ENCODE measurements around the gene RBM15.

RBM15 gene, protein sequence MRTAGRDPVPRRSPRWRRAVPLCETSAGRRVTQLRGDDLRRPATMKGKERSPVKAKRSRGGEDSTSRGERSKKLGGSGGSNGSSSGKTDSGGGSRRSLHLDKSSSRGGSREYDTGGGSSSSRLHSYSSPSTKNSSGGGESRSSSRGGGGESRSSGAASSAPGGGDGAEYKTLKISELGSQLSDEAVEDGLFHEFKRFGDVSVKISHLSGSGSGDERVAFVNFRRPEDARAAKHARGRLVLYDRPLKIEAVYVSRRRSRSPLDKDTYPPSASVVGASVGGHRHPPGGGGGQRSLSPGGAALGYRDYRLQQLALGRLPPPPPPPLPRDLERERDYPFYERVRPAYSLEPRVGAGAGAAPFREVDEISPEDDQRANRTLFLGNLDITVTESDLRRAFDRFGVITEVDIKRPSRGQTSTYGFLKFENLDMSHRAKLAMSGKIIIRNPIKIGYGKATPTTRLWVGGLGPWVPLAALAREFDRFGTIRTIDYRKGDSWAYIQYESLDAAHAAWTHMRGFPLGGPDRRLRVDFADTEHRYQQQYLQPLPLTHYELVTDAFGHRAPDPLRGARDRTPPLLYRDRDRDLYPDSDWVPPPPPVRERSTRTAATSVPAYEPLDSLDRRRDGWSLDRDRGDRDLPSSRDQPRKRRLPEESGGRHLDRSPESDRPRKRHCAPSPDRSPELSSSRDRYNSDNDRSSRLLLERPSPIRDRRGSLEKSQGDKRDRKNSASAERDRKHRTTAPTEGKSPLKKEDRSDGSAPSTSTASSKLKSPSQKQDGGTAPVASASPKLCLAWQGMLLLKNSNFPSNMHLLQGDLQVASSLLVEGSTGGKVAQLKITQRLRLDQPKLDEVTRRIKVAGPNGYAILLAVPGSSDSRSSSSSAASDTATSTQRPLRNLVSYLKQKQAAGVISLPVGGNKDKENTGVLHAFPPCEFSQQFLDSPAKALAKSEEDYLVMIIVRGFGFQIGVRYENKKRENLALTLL

DNA sequence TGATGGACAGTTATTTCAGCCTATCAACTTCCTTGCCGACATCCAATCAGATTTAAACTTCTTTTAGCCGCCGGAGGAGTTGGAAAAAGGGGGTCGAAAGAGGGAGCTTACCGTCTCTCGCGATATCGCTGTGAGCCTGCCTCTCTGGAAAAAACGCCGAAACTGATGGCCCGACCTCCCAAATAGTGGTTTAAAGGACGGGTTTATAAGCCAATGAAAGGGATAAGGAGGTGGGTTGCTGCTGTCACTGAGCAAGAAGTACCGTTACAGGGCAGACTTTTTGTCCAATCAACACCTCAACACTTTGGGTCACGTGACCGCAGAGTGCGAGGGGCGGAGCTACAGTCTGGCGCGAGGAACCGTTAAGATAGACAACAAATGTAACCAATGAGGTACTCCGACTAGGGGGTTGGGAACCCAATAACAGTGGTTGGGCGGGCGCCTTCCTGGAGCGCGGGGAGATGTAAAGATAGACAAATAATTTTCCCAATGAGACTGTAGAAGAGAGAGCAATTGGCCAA is at the start of gene RBM15:
Gene RBM15, plus strand, starts transcription at position 492 of the 521 bp plus-strand sequence. Its CDS starts 29 bp downstream, at position 521.
- peak; percentile 100 for DNase-seq (ENCODE audit: low read depth)

DNA sequence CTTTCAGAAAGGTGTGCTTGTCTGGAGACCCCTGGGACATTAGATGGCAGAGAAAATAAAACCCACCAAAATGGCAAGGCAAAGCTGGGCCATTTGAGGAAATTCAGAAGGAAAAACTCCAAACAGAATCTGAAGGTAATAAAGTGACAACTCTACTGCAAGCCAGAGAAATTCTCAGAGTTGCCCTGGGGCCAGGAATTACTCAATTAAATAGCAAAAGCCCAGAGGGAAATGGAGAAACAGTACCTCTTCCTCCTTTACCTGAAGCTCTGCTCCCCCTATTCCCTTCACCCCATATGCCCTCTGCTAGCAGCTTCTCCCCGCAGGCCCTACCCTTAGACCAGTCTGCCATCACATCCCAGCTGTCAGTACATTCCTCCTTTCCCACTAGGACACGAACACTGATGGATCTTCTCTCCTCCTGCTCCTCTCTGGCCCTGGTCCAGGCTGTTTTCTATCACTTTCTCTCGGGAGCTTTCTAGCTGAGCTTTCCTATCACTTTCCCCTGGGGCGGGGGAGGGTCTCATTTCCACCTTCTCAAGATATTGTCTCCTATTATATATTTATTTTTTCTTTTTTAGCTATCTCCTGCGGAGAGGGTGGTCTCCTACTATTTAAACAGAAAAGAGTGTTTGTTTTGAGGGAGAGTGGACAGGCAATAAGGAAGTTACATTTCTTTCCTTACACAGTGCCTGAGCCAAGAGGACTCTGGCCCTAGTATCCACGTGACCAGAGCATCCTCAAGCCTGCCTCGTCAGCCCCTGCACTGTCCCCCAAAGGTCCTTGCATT is 47.7 kb upstream of the RBM15 start:
- DNase-seq (ENCODE audit: low read depth): no peak

DNA sequence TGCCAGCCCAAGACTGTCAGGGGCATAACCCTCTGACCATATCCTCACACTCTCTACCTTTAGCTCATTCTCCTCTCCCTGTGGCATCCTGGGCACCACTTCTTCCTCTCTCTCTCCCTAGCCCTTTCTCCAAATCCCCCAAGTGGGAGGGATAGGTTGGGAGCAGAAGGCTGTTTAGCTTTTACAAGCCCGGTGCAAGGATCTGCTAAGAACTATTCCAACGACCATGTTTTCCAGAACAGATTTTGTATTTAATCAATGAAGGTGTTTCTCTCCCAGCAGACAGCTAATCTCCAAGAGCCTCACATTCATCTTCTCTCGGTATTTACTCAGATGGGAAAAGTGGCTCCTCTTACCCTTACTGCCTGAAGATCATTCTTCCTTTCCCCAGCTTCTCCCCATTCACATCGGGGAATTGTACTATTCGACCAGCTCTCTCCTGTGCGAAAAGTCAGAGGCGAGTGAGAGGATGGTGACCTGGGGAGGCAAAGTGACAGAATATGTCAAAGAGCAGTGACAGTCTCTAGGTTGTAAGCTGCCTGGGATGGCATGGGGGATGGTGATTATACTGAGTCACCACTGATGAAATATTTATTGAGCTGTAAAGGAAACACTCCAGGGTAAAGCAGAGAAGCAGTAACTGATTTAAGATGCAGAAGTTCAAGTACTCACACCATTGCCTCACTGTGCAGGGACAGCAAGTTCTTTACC is 47.0 kb upstream of the RBM15 start:
- peak; percentile 23 for DNase-seq (ENCODE audit: low read depth)

DNA sequence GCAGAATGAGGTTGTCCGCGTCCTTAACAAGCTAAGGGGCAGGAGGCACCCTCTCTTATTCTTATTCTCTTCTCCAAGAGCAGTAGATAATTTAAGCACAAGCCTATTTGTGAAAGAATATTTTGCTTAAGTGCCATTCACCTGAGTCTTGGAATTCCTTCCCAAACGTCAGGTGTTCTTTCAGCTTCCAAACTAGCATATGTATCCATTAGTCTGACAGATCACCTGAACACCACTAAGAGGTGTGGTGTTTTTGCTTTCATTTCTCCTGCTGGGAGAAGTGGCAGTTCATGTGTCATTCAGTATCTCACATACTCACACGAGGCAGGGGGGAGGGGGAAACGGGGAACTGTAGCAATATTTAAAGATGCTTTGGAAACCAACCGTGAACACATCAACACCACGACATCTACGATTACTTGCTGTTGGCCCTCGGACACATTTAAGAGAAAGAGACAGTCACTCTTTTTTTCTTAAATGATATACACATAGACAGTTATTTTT is 45.5 kb upstream of the RBM15 start:
- no peak for DNase-seq (ENCODE audit: low read depth)

DNA sequence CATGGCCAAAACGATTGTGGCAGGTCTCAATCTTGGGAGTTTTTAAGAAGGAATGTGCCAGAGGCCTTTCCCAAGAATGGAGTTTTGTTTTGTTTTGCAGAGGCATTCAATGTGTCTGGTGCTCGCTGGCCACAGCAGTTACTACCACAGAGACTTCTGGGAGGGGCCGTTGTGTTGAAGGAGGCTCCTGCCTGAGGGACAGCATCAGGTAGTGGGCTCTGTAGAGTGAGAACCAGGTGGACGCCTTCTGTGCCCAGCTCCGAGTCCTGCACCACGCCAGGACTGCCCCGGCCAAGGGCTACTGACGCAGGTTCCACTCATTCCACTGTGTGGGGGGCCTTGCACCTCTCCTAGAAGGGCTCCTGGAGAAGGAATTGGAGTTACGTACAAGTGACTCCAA is 44.9 kb upstream of the RBM15 start:
- no peak for DNase-seq (ENCODE audit: low read depth)

DNA sequence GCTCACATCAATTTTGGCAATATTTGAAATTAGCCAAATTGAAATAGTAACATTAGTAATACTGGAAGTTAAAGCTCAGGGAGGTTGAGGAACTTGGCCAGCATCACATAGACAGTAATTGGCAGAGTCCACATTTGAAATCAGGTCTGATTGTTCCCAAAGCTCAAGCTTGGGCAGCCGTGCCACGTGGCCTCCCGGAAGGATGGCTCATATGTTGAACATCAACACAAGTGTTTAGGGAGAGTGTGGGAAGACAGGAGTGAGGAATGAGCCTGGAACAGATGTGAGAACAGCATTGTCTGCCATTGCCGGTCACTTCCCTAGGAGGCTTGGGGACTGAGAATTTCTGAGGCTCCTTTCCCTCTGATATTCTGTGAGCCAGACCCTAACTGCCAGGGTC is 40.2 kb upstream of the RBM15 start:
- DNase-seq (ENCODE audit: low read depth): no peak

DNA sequence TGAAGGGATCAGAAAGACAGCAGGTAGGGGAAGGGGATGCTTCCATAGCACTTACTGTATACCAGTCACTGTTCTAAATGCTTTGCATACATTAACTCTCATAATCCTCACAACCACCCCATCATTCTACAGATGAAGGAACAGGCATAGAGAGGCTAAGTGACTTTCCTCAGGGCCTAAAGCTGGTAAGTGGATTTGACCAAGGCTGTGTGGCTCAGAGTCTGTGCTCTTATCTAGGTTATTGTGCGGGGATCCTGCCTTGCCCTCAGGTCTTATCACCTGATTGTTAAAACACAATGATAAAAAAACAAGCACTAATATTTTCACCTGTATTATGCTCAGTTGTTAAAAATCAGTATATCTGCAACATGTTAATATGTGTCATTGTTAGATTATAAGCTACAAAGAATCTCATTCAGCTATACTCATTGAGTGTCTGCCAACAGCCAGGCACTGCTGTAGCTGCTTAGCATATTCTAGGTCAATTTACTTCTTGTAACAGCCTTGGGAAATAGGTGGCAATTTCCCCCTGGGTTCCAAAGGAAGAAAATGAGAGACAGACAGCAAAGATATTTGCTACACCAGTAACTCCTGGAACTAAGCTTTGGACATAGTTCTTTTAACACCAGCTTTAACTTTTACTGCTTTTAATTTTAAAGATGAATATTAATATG is 38.6 kb upstream of the RBM15 start:
- DNase-seq (ENCODE audit: low read depth): no peak

DNA sequence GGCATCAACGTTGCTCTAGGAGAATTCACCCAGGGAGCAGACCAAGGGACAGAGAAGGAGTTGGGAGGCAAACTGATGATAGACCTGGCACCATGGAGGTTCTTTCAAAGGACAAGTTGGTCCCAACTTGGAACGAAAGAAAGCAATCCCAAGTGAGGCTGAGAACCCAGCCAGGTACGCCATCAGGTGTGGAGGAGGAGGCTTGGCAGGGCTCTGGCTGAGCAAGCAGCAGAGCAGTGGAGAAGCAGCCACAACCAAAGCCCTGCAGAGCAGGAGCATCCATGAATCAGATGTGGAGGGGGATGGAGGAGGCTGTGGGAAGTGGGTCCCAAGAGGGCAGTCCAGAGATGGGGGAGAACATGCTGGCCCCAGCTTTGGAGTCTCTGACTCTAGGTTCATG is 36.3 kb upstream of the RBM15 start:
- no peak for DNase-seq (ENCODE audit: low read depth)

DNA sequence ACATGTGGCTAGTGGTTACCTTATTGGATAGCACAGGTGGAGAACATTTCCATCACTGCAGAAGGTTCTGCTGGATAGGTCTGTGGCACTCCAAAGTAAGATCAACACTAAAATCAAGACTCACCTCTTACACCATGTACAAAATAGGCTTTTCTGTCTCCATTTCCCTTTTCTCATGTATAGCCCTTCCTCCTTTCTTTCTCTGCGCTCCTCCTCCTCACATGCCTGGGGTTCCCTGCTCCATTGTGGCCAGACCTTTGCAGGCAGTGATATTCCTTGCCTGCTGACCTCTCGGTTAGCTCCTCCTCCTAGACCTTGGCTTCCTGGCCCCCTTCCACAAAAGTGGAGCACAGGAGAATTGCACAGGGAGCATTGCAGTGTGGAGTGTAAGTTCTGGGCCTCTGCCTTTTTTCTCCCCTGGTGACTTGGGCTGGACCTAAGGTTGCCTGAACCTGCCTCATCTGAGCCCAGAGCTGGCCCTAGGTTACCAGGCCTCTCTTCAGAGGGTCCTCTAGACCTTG is 33.2 kb upstream of the RBM15 start:
- no peak for DNase-seq (ENCODE audit: low read depth)

DNA sequence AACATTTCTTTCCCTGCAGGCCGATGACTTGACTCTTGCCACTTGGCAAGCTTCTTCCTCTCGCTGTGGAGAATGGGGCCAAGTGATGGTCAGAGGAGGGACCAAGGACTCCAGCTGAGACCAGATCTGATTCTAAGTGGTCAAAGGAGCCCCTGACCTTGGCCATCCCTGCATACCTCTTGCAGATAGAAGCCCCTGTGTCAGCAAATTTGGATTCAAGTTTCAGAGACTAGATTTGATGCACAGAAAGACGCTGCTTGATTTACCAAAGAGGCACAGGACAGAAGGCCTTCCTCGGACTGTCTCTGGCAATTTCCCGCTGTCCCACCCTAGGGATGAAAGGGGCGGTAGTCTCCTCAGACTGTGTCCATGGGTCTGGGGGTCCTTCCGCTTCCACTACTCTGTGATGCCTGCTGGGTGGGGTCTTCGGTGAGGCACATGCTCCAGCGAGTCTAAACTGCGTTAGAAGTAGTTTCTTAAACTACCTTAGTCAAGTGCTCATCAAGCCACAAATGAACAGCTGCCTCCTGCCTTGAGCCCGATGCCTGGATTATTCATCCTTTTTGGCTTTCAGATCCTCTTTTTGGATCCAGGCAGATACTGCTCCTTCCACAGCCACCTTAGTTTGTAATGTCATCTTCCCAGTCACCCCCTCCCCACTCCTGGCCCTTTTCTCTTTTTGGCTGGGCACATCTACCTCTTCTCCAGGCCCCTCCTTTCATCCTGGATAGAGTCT is 31.8 kb upstream of the RBM15 start:
- no peak for DNase-seq (ENCODE audit: low read depth)

DNA sequence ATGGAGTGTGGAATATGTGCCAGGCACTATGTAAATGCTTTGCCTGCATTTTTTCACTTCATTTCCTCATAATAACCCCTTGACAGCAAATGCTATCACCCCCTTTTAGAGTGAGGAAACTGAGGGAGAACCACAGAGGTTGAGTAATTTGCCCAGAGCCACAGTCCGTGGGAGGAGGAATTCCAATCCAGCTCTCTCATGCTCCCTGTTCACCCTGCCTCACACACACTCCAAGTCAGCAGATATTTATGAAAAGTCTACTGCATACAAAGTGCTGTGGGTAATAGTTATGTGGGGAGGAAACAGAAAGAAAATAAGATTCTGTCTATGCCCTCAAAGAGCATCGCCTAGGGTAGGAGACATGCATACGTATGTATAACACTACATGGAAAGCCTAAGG is 30.9 kb upstream of the RBM15 start:
- DNase-seq (ENCODE audit: low read depth): peak; percentile 17

DNA sequence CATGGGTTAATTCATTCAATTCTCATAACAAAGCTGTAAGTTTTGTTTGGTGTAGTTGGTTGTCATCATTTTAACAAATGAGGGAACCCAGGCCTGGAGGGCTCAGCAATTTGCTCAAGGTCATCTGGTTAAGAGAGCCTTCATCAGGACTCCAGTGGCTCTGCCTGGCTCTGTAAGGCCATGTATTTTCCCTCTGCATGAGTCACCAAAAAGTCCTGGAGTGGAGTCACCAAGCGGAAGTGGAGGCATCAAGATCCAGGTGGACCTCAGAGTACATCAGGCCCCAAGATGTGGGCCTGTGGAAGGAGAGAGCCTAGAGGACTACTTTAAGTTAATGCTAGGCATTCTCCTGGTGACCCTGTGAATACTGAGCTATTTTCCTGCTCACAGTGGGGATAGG is 30.0 kb upstream of the RBM15 start:
- DNase-seq (ENCODE audit: low read depth): no peak

DNA sequence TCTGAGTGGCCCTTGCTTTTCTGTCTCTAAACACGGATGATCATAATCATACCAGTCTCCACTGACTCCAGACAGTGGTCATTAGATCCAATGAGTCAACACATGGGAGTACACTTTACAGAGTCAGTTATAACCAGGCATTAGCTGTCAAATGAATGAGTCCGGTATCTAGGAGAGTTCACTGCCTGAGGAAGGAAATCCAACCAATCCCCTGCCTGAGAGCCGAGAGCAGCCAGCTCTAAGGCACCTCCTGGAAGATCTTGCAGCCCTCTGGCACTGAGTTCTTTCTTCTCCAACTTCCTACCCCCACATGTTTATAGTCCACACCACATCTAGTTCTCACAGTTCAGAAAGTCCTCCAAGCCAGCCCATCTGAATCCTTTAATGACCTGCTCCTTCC is 29.4 kb upstream of the RBM15 start:
- DNase-seq (ENCODE audit: low read depth): no peak

DNA sequence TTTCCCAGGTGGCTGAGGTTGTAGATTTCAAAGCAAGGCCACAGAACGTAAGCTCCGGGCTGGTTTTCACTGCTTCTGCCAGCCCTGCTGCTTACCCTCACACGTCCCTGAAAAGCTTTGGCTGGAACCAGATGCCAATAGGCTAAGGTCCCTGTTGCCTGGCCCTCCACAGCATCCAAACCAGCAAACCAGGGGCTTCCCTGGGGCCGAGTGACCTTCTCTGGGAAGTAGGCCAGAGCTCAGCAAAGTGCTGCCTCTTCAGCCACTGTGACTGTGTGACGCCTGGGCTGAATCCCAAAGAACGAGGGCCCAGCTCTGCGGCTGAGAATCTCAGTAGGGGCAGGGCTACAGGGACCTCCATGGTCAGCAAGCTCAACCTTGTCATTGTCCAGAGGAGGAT is 28.9 kb upstream of the RBM15 start:
- no peak for DNase-seq (ENCODE audit: low read depth)

DNA sequence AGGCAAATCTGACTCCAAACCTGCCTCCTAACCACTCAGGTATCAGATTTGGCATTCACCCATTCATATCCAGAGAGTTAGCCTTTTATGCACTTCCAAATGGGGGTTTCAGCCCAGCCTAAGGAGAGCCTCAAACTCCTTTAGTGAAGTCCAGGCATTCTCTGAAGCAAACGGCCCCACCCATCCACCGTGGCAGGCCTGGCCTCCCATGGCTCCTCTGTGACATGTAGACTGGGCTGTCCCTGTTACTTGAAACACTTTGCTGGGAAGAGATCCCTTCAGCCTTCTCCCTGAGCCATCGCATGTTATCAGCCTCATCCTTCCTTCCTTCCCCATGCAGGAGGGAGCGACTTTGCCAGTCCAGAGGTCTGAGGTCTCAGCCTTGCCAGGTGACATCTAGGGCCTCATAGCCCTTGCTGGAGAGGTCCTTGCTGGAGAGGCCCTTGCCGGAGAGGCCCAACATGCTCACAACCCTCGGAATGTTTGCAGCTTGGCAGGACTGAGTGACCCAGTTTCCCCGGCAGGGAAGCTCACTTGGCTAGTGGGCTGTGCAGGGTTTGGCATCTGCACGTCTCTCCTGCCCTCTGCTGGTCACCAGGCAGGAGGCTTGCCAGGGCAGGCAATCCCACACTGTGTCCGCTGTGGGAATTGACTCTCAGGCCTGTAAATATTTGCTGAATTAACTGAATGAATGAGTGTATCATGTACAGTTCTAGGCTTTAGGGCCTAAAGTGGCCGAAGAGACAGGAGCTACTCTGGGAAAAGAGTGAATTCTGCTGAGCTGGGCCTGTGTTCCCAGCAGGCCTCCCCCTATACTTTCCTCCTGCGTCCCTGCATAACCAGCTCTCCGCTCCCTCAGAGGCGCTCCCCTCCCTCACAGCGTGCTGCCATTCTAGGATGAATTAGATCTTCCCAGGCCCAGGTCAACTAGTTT is 26.7 kb upstream of the RBM15 start:
- peak; percentile 71 for DNase-seq (ENCODE audit: low read depth)

DNA sequence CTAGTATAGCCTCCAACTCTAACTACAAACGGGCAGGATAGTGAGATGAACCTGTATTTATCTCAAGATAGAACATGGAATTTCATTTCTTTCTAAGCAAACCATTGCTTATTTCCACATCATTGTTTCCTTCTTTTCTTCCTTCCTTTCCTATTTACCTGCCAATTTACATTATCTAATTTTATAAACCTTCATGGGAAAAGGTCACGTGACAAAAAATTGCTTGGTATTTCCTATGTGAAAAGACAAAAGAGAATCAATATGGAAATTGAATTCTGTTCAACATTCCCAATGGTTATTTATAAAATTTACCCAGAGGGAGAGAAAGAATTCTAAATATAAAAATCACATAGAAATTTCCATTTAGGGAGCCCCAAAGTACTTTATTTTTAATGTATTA is 22.4 kb upstream of the RBM15 start:
- DNase-seq (ENCODE audit: low read depth): no peak

DNA sequence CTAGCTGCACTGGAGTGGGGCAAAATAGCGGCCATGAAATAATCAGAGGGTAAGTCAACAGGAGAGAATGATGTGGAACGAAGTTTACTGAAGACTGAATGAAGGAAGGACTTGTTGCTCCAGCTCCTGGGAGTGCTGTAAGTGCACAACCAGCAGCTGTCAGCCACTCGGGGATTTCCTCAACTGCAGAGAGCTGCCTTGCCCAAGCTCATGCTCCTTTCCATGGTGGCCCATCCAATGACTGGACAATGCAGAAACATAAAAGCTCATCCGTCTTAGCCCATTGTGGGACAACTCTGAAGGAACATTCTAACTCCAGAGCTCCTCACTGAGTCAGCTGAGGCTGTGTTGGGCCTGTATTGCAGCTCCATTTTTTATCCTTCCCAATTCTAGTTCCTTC is 21.1 kb upstream of the RBM15 start:
- no peak for DNase-seq (ENCODE audit: low read depth)
